ENCODE measurements around the gene PACS2. TPM values are rescaled to one million over a fixed set of nuclear protein-coding genes. Genes with fewer than 3 reads are reported as not detected.

PACS2 gene
- polyA plus RNA-seq, 3 donors, result 3.1 to 87.0 (median 3.7) TPM

- H3K4me1 Mint-ChIP-seq, result peaks cover 33% of the 10 kb centered on the region
- H3K27ac Mint-ChIP-seq, result peak within 1 kb of the TSS in 3 of 7 donors; percentile 14 to 80 (median 19)
- H3K4me2 ChIP-seq (replicated peaks; ENCODE audit: extremely low read depth, low read length, poor library complexity, severe bottlenecking), result peak within 1 kb of the TSS; percentile 81
- H3K4me3 ChIP-seq (replicated peaks in 1 of 3; ENCODE audit: low read depth in 2 of 3, low read length in 3 of 3), result peak within 1 kb of the TSS; percentile 48 to 78 (median 62)
- peaks cover under 1 to 9% of the 10 kb centered on the region in 2 donors for H3K27me3 ChIP-seq (ENCODE audit: control insufficient read depth in 2 of 2, insufficient read depth in 2 of 2, low read length in 2 of 2)
- H3K36me3 ChIP-seq (replicated peaks in 1 of 2; ENCODE audit: control insufficient read depth in 1 of 2, insufficient read depth in 2 of 2, low read length in 2 of 2), result no peaks in the 10 kb centered on the region
- H3K79me2 ChIP-seq (ENCODE audit: insufficient read depth, low read length), result peaks cover 43% of the 10 kb centered on the region
- H3K4me3 Mint-ChIP-seq, result peak within 1 kb of the TSS; percentile 76 to 89
- intact Hi-C loops (cut with micrococcal nuclease), result loop anchor here in 1 of 2 donors (5.0 kb wide), 1 partner anchor 47 kb away; no protein-coding TSS in a partner anchor
- H3K4me1 ChIP-seq (ENCODE audit: control insufficient read depth in 1 of 2, insufficient read depth in 2 of 2, low read length in 2 of 2), result peaks cover 32 to 45% of the 10 kb centered on the region in 2 donors
- DNase-seq, result peak in 2 of 3 donors; percentile 29 to 44
- H2AFZ ChIP-seq (ENCODE audit: insufficient read depth, low read depth, low read length, poor library complexity, severe bottlenecking), result peak within 1 kb of the TSS; percentile 93
- peaks cover 32% of the 10 kb centered on the region for H4K20me1 ChIP-seq (ENCODE audit: insufficient read depth, low read length)
- peak within 1 kb of the TSS; percentile 68 for H3K9ac ChIP-seq (ENCODE audit: insufficient read depth, low read length, poor library complexity, severe bottlenecking)
- peaks cover 14 to 22% (median 17%) of the 10 kb centered on the region in 3 donors for H3K27me3 Mint-ChIP-seq (ENCODE audit: low read depth in 3 of 3)
- peak within 1 kb of the TSS in 1 of 2 donors; percentile 52 for H3K27ac ChIP-seq (ENCODE audit: low read depth in 1 of 2, low read length in 2 of 2)
- no peaks in the 10 kb centered on the region for H3K9me3 ChIP-seq (replicated peaks in 1 of 2; ENCODE audit: control insufficient read depth in 1 of 2, insufficient read depth in 1 of 2, low read length in 2 of 2)
- WGBS (ENCODE audit: insufficient coverage), result 7% methylated on average over 83 of the region's 96 CpGs
- H3K36me3 Mint-ChIP-seq, result peaks cover 2 to 12% of the 10 kb centered on the region in 2 donors
- TF ChIP-seq CTCF (IDR thresholded peaks at IDR 0.05), result no peak
- H3K9me3 Mint-ChIP-seq, result peaks cover 0 to 2% (median 0%) of the 10 kb centered on the region in 7 donors
These were observed 104.9 kb downstream of the PACS2 start, which contains the start of gene MTA1 for GRCh38 chr14:105419195-105420091. TSS of gene MTA1 (plus strand) at chr14:105419827. CDS start at chr14:105420036, 209 bp downstream.

DNA sequence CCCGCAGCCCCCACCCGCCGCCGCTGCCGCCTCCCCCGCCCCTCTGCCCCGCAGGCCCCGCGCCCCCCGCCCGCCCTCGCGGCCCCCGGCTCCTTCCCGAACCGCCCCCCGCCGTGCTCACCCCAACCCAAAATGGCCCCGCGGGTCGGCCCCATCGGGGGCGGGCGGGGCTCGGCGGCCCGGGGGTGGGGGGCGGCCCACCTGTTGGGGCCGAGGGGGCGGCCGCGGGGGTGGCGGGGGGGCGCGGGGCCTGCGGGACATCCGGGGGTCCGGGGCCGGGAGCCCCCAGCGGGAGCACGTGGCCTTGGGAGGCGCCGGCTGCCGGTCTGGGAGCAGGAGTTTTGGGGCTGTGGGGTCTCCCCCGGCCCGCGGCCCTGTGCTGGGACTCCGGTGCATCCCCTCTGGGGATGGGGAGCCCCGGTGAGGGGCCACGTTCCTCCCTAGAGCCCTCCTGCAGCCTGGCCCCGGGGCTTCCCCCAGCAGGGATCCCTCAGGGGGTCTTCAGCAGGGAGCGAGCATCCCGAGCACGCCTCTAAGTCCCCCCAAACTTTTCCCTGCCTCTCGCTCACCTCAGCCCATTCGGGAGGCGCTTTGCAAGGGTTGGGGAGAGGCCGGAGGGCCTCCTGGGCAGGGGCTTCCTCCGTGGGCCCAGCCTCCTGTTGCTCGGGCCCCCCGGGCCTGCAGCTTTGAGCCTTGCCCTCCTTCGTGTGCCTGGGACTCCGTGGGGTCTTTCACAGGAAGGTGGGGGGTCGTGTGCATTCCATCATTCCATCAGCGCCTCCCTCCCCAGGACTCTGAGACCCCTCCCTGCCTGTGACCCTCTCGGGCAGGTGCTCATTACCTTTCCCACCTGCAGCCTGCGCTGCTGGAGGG, 105.8 kb downstream of the PACS2 start:
- peaks cover 2 to 21% of the 10 kb centered on the region in 2 donors for H3K36me3 Mint-ChIP-seq
- TF ChIP-seq CTCF (IDR thresholded peaks at IDR 0.05), result no peak
- H3K4me3 Mint-ChIP-seq, result peak overlapping the region; percentile 76 to 89
- Histone ChIP-seq H4K20me1 (ENCODE audit: insufficient read depth, low read length) (peaks cover 41% of the 10 kb centered on the region), H2AFZ (ENCODE audit: insufficient read depth, low read depth, low read length, poor library complexity, severe bottlenecking) (no peak overlapping the region), H3K79me2 (ENCODE audit: insufficient read depth, low read length) (peaks cover 51% of the 10 kb centered on the region), H3K4me1 (ENCODE audit: control insufficient read depth in 1 of 2, insufficient read depth in 2 of 2, low read length in 2 of 2) (peaks cover 27 to 36% of the 10 kb centered on the region in 2 donors), H3K9ac (ENCODE audit: insufficient read depth, low read length, poor library complexity, severe bottlenecking) (peak overlapping the region; percentile 60), H3K4me2 (replicated peaks; ENCODE audit: extremely low read depth, low read length, poor library complexity, severe bottlenecking) (peak overlapping the region; percentile 74), H3K36me3 (replicated peaks in 1 of 2; ENCODE audit: control insufficient read depth in 1 of 2, insufficient read depth in 2 of 2, low read length in 2 of 2) (peaks cover 6 to 8% of the 10 kb centered on the region in 2 donors), H3K27ac (ENCODE audit: low read depth in 1 of 2, low read length in 2 of 2) (no peak overlapping the region), H3K27me3 (ENCODE audit: control insufficient read depth in 2 of 2, insufficient read depth in 2 of 2, low read length in 2 of 2) (peaks cover 0 to 5% of the 10 kb centered on the region in 2 donors), H3K4me3 (replicated peaks in 1 of 3; ENCODE audit: low read depth in 2 of 3, low read length in 3 of 3) (peak overlapping the region; percentile 43 to 76 (median 62)), H3K9me3 (replicated peaks in 1 of 2; ENCODE audit: control insufficient read depth in 1 of 2, insufficient read depth in 1 of 2, low read length in 2 of 2) (no peaks in the 10 kb centered on the region)
- intact Hi-C loops (cut with micrococcal nuclease), result no loop called here
- H3K27me3 Mint-ChIP-seq (ENCODE audit: low read depth in 3 of 3), result peaks cover 11 to 18% (median 12%) of the 10 kb centered on the region in 3 donors
- H3K9me3 Mint-ChIP-seq, result peaks cover 0 to 2% (median 0%) of the 10 kb centered on the region in 7 donors
- peaks cover 28% of the 10 kb centered on the region for H3K4me1 Mint-ChIP-seq
- DNase-seq, result no peak
- H3K27ac Mint-ChIP-seq, result peak overlapping the region in 2 of 7 donors; percentile 46 to 80
- 4% methylated on average over 23 of the region's 67 CpGs for WGBS (ENCODE audit: insufficient coverage)
